Measurements from ENCODE around the gene RASA3. TPM values are rescaled to one million over a fixed set of nuclear protein-coding genes. Genes with fewer than 3 reads are reported as not detected.

The RASA3 gene
- total RNA-seq, 1 donor from 2014 or later = 9.3 TPM

GRCh38 chr13:113978741-113979481 is 153.5 kb downstream of the RASA3 start:
- Mint-ChIP-seq H3K27me3 (no peaks in the 10 kb centered on the region), H3K36me3 (peaks cover 5% of the 10 kb centered on the region), H3K4me1 (ENCODE audit: unreplicated experiment) (no peaks in the 10 kb centered on the region), H3K9me3 (no peaks in the 10 kb centered on the region), H3K27ac (no peak overlapping the region), H3K4me3 (no peak overlapping the region)
- no peak for TF ChIP-seq CTCF (conservative IDR thresholded peaks at IDR 0.05)
- no peak for DNase-seq (ENCODE audit: extremely low spot score, unreplicated experiment)

GRCh38 chr13:113977976-113978375 is 154.4 kb downstream of the RASA3 start:
- Mint-ChIP-seq H3K9me3 (no peaks in the 10 kb centered on the region), H3K36me3 (peaks cover 5% of the 10 kb centered on the region), H3K4me1 (ENCODE audit: unreplicated experiment) (no peaks in the 10 kb centered on the region), H3K4me3 (no peak overlapping the region), H3K27me3 (no peaks in the 10 kb centered on the region), H3K27ac (no peak overlapping the region)
- DNase-seq (ENCODE audit: extremely low spot score, unreplicated experiment) = no peak
- no peak for TF ChIP-seq CTCF (conservative IDR thresholded peaks at IDR 0.05)

DNA sequence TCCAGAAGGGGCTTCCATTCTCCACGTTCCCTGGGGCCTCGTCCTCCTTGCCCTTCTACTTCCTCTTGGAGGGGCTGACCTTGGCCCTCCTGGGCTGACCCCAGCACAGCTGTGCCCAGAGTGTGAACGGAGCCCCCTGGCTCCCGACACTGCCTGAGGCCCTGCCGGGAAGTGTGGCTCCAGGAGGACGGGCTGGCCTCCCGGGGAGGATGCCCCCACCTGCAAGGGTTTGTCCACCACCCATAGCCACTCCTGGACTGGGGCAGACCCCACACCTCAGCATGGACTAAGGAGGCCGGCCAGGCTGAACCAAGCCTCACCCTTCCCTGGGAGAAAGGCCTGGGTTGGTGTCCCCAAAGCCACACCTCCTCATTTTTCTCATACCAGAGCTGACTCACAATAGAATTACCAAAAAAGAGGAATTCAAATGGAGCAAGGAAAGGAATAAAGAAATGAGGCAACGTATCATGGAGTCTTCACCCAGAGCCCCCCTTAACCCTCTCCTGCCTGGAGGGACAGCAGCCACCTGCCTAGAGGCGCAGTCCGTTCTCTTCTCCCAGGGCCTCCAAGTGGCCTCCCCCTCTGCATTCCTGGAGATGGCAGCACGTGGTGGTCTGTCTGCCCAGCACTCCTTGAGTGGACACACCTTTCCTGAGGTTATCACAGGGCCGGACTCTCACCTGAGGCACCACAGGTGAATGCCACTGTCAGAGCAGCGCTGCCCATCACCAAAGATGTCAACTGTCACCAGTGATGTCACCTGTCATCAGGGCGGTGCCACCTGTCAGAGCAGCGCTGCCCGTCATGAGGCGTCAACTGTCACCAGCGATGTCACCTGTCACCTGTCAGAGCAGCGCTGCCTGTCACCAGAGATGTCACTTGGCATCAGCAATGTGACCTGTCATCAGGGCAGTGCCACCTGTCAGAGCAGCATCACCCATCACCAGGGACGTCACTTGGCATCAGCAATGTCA is 155.4 kb downstream of the RASA3 start:
- Mint-ChIP-seq H3K4me1 (ENCODE audit: unreplicated experiment) (no peaks in the 10 kb centered on the region), H3K27me3 (no peaks in the 10 kb centered on the region), H3K9me3 (no peaks in the 10 kb centered on the region), H3K4me3 (no peak overlapping the region), H3K27ac (peak overlapping the region; percentile 48), H3K36me3 (peaks cover 5% of the 10 kb centered on the region)
- DNase-seq (ENCODE audit: extremely low spot score, unreplicated experiment) = no peak
- TF ChIP-seq CTCF (conservative IDR thresholded peaks at IDR 0.05) = no peak

- Mint-ChIP-seq H3K27me3 (no peaks in the 10 kb centered on the region), H3K36me3 (peaks cover 3% of the 10 kb centered on the region), H3K4me3 (no peak overlapping the region), H3K9me3 (no peaks in the 10 kb centered on the region), H3K27ac (no peak overlapping the region), H3K4me1 (ENCODE audit: unreplicated experiment) (no peaks in the 10 kb centered on the region)
- no peak for TF ChIP-seq CTCF (conservative IDR thresholded peaks at IDR 0.05)
- no peak for DNase-seq (ENCODE audit: extremely low spot score, unreplicated experiment)
Measured at GRCh38 chr13:113975416-113975815, 157.0 kb downstream of the RASA3 start.

DNA sequence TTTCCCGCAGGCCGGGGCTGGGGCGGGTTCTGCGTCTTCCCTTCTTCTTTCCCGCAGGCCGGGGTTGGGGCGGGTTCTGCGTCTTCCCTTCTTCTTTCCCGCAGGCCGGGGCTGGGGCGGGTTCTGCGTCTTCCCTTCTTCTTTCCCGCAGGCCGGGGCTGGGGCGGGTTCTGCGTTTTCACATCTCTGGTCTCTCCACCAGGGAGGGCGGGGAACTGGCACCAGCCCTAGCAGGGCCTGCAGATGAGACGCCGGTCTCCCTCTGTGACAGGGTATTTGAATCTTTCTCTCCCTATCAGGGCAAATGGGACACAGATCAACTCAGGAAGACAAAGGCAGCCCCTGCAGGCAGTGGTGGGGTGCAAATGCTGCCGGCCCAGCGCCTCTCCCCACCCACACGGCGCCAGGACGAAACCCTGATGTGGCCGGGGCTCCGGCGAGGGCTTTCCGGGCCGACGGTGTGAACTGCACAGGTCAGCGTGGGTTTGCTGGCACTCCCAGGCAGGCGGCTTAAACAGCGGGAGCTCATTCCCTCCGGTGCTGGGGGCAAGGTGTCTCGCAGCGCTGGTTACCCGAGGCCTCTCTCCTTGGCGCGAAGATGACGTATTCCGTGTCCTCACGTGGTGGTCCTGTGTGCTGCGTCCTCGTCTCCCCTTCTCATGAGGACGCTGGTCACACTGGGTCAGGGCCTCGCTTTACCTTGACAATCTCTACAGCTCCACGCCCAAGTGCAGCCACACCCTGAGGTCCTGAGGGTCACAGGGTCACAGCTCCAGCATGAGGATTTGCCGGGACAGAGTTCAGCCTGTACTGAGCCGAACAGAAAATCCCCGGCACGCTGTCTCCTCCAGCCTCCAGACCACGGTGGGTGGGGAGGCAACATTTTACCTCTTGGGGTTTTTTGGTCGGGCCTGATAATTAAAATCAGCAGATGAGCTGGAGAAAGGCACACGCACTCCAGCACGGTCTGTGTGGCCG is 157.8 kb downstream of the RASA3 start:
- H3K9me3 Mint-ChIP-seq = no peaks in the 10 kb centered on the region
- H3K36me3 Mint-ChIP-seq = no peaks in the 10 kb centered on the region
- no peak overlapping the region for H3K27ac Mint-ChIP-seq
- DNase-seq (ENCODE audit: extremely low spot score, unreplicated experiment) = no peak
- no peak overlapping the region for H3K4me3 Mint-ChIP-seq
- no peaks in the 10 kb centered on the region for H3K27me3 Mint-ChIP-seq
- no peaks in the 10 kb centered on the region for H3K4me1 Mint-ChIP-seq (ENCODE audit: unreplicated experiment)
- TF ChIP-seq CTCF (conservative IDR thresholded peaks at IDR 0.05) = no peak
